HepG2 (cell line): Measurements from ENCODE around the gene JCAD. TPM values are rescaled to one million over a fixed set of nuclear protein-coding genes. Genes with fewer than 3 reads are reported as not detected.

Experiments used
- ATAC-seq: fragments of 200-7000 bp; cut with Tn5 transposase; 3 replicates; pipeline ENCODE4 v1.9.1; 2020; ENCODE audit warnings: mild to moderate bottlenecking, moderate library complexity
- BruUV-seq: library from RNA; stranded (reverse); fragments of 400-500 nt; replicated peaks from 2 replicates; lab custom pipeline; 2021; lab: Mats Ljungman, UMichigan
- CTCF ChIA-PET: fragments of 300-600 bp; formaldehyde crosslinking; extraction: SDS; loops from one replicate; lab custom pipeline; 2021; ENCODE audit warnings: low total read pairs, inconsistent platforms, low intra/inter-chr PET ratio; lab: Yijun Ruan, JAX
- POLR2A ChIA-PET: fragments of 350-600 bp; sonication (Branson Sonifier 250); formaldehyde crosslinking; loops from one replicate; lab custom pipeline; 2020; ENCODE audit warnings: antibody characterized with exemption, inconsistent platforms; lab: Yijun Ruan, JAX
- DNase-seq: peaks from one replicate; pipeline ENCODE4 v3.0.0-alpha.2; 2015; ENCODE audit warnings: low spot score
- FAIRE-seq: peaks from 3 replicates; lab custom pipeline; 2011; peaks lifted over from hg19 to GRCh38; lab: Jason Lieb, UNC
- H2AFZ ChIP-seq: one replicate; pipeline ENCODE4 v1.6.1; 2011; ENCODE audit warnings: low read length, inconsistent platforms
- H3K27ac ChIP-seq: fragments of 300-600 bp; 3 replicates; pipeline ENCODE4 v1.8.0; 2011; ENCODE audit warnings: mixed run types, mild to moderate bottlenecking, mixed read lengths, low read length, inconsistent platforms; ENCODE audit not compliant: insufficient read depth; ENCODE audit errors: extremely low read length
- H3K27me3 ChIP-seq, 2 experiments: fragments of 200-600 bp in 1 of 2; 2 replicates in 1 of 2; 3 replicates in 1 of 2; pipeline versions ENCODE4 v1.6.0 to v1.8.0; 2011; ENCODE audit warnings: low read length in 2 of 2, mild to moderate bottlenecking in 2 of 2, moderate library complexity in 2 of 2, inconsistent platforms in 1 of 2; ENCODE audit not compliant: insufficient read depth in 2 of 2, control insufficient read depth in 1 of 2
- H3K36me3 ChIP-seq, 2 experiments: fragments of 200-600 bp in 1 of 2; replicated peaks in 1 of 2; 2 replicates in 1 of 2; 3 replicates in 1 of 2; pipeline versions ENCODE4 v1.5.1 to v1.8.0; 2011; ENCODE audit warnings: low read length in 2 of 2, inconsistent platforms in 1 of 2; ENCODE audit not compliant: insufficient read depth in 2 of 2, control insufficient read depth in 1 of 2
- H3K4me1 ChIP-seq: 2 replicates; pipeline ENCODE4 v1.5.1; 2012; ENCODE audit warnings: low read length, inconsistent platforms; ENCODE audit not compliant: insufficient read depth
- H3K4me2 ChIP-seq: 2 replicates; pipeline ENCODE4 v1.6.0; 2011; ENCODE audit warnings: low read depth, low read length, inconsistent platforms
- H3K4me3 ChIP-seq, 3 experiments: fragments of 200-600 bp in 1 of 3; sonication (generic), shearing (Covaris generic) in 1 of 3; replicated peaks in 1 of 3; 2 replicates each; pipeline ENCODE4 v1.5.1; 2011 to 2016; ENCODE audit warnings: low read length in 3 of 3, inconsistent platforms in 2 of 3, low read depth in 2 of 3, mild to moderate bottlenecking in 2 of 3, control low read depth in 1 of 3, mixed read lengths in 1 of 3; ENCODE audit not compliant: insufficient read depth in 1 of 3
- H3K79me2 ChIP-seq: one replicate; pipeline ENCODE4 v1.6.1; 2011; ENCODE audit warnings: low read length, inconsistent platforms; ENCODE audit not compliant: insufficient read depth
- H3K9ac ChIP-seq: 2 replicates; pipeline ENCODE4 v1.6.0; 2011; ENCODE audit warnings: mild to moderate bottlenecking, low read depth, low read length, inconsistent platforms; ENCODE audit not compliant: insufficient read depth
- H3K9me3 ChIP-seq: 2 replicates; pipeline ENCODE4 v1.5.1; 2012; ENCODE audit warnings: mild to moderate bottlenecking, low read length
- H4K20me1 ChIP-seq: 2 replicates; pipeline ENCODE4 v1.6.0; 2011; ENCODE audit warnings: inconsistent platforms, mild to moderate bottlenecking, low read length, moderate library complexity; ENCODE audit not compliant: insufficient read depth
- ATF7-NPFF ChIP-seq: sonication (generic); formaldehyde crosslinking; IDR thresholded peaks from 2 replicates; pipeline ENCODE4 v1.8.1; 2023; ENCODE audit warnings: mild to moderate bottlenecking, low read depth, missing genetic modification reagents, moderate library complexity
- DPF2 ChIP-seq: sonication (generic); formaldehyde crosslinking; IDR thresholded peaks from 2 replicates; pipeline ENCODE4 v1.4.0; 2020; ENCODE audit warnings: mild to moderate bottlenecking, low read depth, missing genetic modification reagents, borderline replicate concordance
- FOXK2 ChIP-seq: fragments of 450-650 bp; IDR thresholded peaks from 2 replicates; pipeline ENCODE4 v1.6.1; 2016
- HMGXB4 ChIP-seq, 2 experiments: sonication (generic) in 1 of 2; formaldehyde crosslinking in 1 of 2; IDR thresholded peaks; 2 replicates each; pipeline versions ENCODE4 v1.4.0 to v1.6.1; 2018 to 2020; ENCODE audit warnings: missing genetic modification reagents in 2 of 2, borderline replicate concordance in 1 of 2, low read depth in 1 of 2, mild to moderate bottlenecking in 1 of 2, missing biosample characterization in 1 of 2
- KLF6 ChIP-seq: IDR thresholded peaks from 2 replicates; pipeline ENCODE4 v1.8.0; 2016; ENCODE audit warnings: missing biosample characterization, missing genetic modification reagents
- KLF9 ChIP-seq: IDR thresholded peaks from 2 replicates; pipeline ENCODE4 v1.6.1; 2016; ENCODE audit warnings: low read depth
- NRL ChIP-seq: sonication (generic); formaldehyde crosslinking; IDR thresholded peaks from 2 replicates; pipeline ENCODE4 v1.5.0; 2020; ENCODE audit warnings: missing genetic modification reagents, mild to moderate bottlenecking, moderate library complexity, borderline replicate concordance
- RCOR2 ChIP-seq: IDR thresholded peaks from 2 replicates; pipeline ENCODE4 v1.6.1; 2016; ENCODE audit warnings: missing biosample characterization, missing genetic modification reagents
- SOX6 ChIP-seq, 2 experiments: fragments of 450-650 bp in 1 of 2; sonication (generic) in 1 of 2; formaldehyde crosslinking in 1 of 2; IDR thresholded peaks; 2 replicates each; pipeline versions ENCODE4 v1.4.0 to v1.6.1; 2017 to 2020; ENCODE audit warnings: antibody characterized with exemption in 1 of 2, mild to moderate bottlenecking in 1 of 2, missing genetic modification reagents in 1 of 2
- XBP1 ChIP-seq: sonication (generic); formaldehyde crosslinking; IDR thresholded peaks from 2 replicates; pipeline ENCODE4 v1.5.0; 2020; ENCODE audit warnings: missing genetic modification reagents
- ZBTB10 ChIP-seq: sonication (generic); formaldehyde crosslinking; IDR thresholded peaks from 2 replicates; pipeline ENCODE4 v1.4.0; 2020; ENCODE audit warnings: missing genetic modification reagents, borderline replicate concordance
- ZNF138 ChIP-seq: sonication (generic); formaldehyde crosslinking; IDR thresholded peaks from 2 replicates; pipeline ENCODE4 v1.5.0; 2020; ENCODE audit warnings: mild to moderate bottlenecking, low read depth, missing genetic modification reagents
- ZNF558 ChIP-seq: sonication (generic); formaldehyde crosslinking; IDR thresholded peaks from 2 replicates; pipeline ENCODE4 v1.9.0; 2022; ENCODE audit warnings: mild to moderate bottlenecking, missing genetic modification reagents, borderline replicate concordance
- ZNF572 ChIP-seq: sonication (generic); formaldehyde crosslinking; IDR thresholded peaks from 2 replicates; pipeline ENCODE4 v1.5.1; 2020; ENCODE audit warnings: mild to moderate bottlenecking, missing genetic modification reagents
- ZNF737 ChIP-seq: sonication (generic); formaldehyde crosslinking; IDR thresholded peaks from 2 replicates; pipeline ENCODE4 v1.5.0; 2020; ENCODE audit warnings: missing genetic modification reagents, mild to moderate bottlenecking, borderline replicate concordance
- ZNF770 ChIP-seq: sonication (generic); formaldehyde crosslinking; IDR thresholded peaks from 2 replicates; pipeline ENCODE4 v1.5.0; 2020; ENCODE audit warnings: mild to moderate bottlenecking, missing genetic modification reagents
- WGBS: methylation state at CpG from one replicate; pipeline ENCODE4 v1.1.6; 2017; ENCODE audit warnings: low lambda C conversion rate; 5-methylcytosine and 5-hydroxymethylcytosine counted together
- in situ Hi-C: cut with HindIII; loops from 2 replicates; pipeline ENCODE4 v1.10.0; 2017; ENCODE audit warnings: low pct_unique_long_range_greater_than_20kb; ENCODE audit not compliant: extremely low pct_ligation_motif_present
- intact Hi-C: fragments of 100-400 bp; cut with micrococcal nuclease; formaldehyde crosslinking; loops from one replicate; pipeline ENCODE4 v1.10.0; 2022; ENCODE audit not compliant: unreplicated experiment
- polyA plus RNA-seq, 8 experiments: library from polyadenylated mRNA; depleted of rRNA in 3 of 8; stranded (reverse) in 7 of 8; unstranded in 1 of 8; fragments of >200 nt; fragmentation: Illumina TruSeq in 4 of 8; extraction: Trizol in 4 of 8; gene quantifications; 2 replicates each; pipeline versions ENCODE4 v1.2.1 to v1.2.3, GENCODE V29; 2011 to 2016; ENCODE audit warnings: low read depth in 4 of 8, missing spikeins in 1 of 8, mixed read lengths in 1 of 8; ENCODE audit not compliant: insufficient read depth in 1 of 8
- total RNA-seq, 5 experiments: library from RNA; depleted of rRNA; stranded (reverse); fragments of >200 nt; fragmentation: Illumina TruSeq; extraction: Trizol; gene quantifications; 2 replicates each; pipeline ENCODE4 v1.2.3, GENCODE V29; 2016; ENCODE audit warnings: low read depth in 1 of 5

Gene JCAD
- total and polyA plus RNA-seq, 2 of the 13 experiments (the other 11 are each of a cell fraction or from before 2014, with no cell fraction given) = 0.04 to 0.08 TPM

- 77% methylated on average over 8 of the region's 8 CpGs for WGBS
- Histone ChIP-seq H2AFZ (no peak overlapping the region), H3K9me3 (no peaks in the 10 kb centered on the region), H3K4me2 (no peak overlapping the region), H3K36me3 (no peaks in the 10 kb centered on the region), H3K4me3 (no peak overlapping the region), H3K79me2 (no peaks in the 10 kb centered on the region), H3K27me3 (peaks cover 0 to 1% of the 10 kb centered on the region in 2 experiments; a peak in 1 of 5 replicates), H4K20me1 (no peaks in the 10 kb centered on the region), H3K4me1 (0 out of 2 replicates have a peak, but pooled peaks cover 7% of the 10 kb centered on the region), H3K9ac (no peak overlapping the region), H3K27ac (no peak overlapping the region)
- CTCF ChIA-PET = no interaction called here
- in situ Hi-C loops = no loop called here
- POLR2A ChIA-PET = no interaction called here
- FAIRE-seq = no peak
- no TSS peak for BruUV-seq
- no peak for DNase-seq
- no peak for ATAC-seq
- intact Hi-C loops = no loop called here
- TF ChIP-seq ZNF770 (no peak), ATF7-NPFF (CRISPR knock-in tag) (no peak), ZNF558 (CRISPR knock-in tag) (no peak), RCOR2 (CRISPR knock-in tag) (no peak), ZNF572 (CRISPR knock-in tag) (no peak), SOX6 (IDR thresholded peaks at IDR 0.05) (no peak), SOX6 (CRISPR knock-in tag; IDR thresholded peaks at IDR 0.05) (no peak), DPF2 (CRISPR knock-in tag) (no peak), XBP1 (no peak), NRL (no peak), KLF9 (CRISPR knock-in tag) (no peak), FOXK2 (no peak), ZNF737 (CRISPR knock-in tag) (no peak), HMGXB4 (CRISPR knock-in tag; IDR thresholded peaks at IDR 0.05; ENCODE audit: borderline replicate concordance in 1 of 2, low read depth in 1 of 2) (no peak), ZBTB10 (CRISPR knock-in tag) (no peak), KLF6 (CRISPR knock-in tag) (no peak), ZNF138 (CRISPR knock-in tag) (no peak)
These were observed 19.4 kb downstream of the JCAD start for GRCh38 chr10:30039988-30040387.
